GM21717 (cell line): ENCODE data around the gene NECAB3.
"Not testable (repeated sequence)": the region's sequence is repeated elsewhere in the genome, so short reads cannot be mapped to it uniquely, and the experiment has no call there.

ENCODE experiments used
- ATAC-seq: cut with Tn5 transposase; IDR thresholded peaks from one replicate; pipeline ENCODE4 v1.9.1; 2021; ENCODE audit warnings: mild to moderate bottlenecking, moderate library complexity; ENCODE audit not compliant: unreplicated experiment

The NECAB3 gene, protein sequence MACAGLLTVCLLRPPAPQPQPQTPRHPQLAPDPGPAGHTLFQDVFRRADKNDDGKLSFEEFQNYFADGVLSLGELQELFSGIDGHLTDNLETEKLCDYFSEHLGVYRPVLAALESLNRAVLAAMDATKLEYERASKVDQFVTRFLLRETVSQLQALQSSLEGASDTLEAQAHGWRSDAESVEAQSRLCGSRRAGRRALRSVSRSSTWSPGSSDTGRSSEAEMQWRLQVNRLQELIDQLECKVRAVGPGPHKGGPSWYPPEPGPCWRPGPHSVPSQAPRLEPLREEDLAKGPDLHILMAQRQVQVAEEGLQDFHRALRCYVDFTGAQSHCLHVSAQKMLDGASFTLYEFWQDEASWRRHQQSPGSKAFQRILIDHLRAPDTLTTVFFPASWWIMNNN

DNA sequence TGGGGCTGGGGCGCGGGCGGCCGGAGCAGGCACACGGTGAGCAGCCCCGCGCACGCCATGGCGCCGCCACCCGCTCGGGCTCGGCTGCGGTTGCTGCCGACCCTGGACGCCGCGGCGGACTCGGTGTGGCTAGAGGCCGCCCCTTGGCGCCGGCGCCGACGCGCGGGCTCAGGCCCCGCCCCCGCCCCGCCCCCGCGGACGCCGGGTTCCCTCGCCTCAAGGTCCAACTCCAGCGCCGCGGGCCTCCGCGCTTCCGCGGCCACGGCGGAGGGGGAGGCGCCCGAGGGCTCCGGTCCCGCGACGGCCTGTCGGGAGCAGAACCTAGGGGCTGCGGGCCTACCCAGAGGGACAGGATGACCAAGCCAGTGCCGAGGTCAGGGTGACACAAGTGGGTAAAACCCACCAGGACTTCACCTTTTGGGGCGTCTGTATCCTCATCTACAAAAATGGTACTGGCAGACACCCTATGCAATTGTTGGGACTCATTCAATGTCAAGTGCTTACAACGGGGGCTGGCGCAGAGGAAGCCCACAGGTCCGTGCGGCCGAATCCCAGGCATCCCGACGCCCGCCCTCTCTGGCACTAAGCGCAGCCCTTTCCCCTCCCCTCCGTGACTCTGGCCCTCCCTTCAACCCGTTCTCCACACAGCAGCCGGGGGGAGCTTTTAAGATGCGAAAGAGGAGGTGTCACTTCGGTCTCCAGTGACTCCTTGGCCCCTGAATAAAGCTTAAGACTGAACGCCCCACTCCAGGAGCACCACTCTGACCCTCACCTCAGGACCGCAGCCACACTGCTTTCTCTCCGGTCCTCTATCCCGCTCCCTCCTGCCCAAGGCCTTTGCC lies at the start of gene NECAB3:
Gene NECAB3 (minus strand): TSS at position 135 of the 842 bp plus-strand sequence. CDS start 76 bp downstream, at position 59.
- peak; percentile 43 for ATAC-seq

DNA sequence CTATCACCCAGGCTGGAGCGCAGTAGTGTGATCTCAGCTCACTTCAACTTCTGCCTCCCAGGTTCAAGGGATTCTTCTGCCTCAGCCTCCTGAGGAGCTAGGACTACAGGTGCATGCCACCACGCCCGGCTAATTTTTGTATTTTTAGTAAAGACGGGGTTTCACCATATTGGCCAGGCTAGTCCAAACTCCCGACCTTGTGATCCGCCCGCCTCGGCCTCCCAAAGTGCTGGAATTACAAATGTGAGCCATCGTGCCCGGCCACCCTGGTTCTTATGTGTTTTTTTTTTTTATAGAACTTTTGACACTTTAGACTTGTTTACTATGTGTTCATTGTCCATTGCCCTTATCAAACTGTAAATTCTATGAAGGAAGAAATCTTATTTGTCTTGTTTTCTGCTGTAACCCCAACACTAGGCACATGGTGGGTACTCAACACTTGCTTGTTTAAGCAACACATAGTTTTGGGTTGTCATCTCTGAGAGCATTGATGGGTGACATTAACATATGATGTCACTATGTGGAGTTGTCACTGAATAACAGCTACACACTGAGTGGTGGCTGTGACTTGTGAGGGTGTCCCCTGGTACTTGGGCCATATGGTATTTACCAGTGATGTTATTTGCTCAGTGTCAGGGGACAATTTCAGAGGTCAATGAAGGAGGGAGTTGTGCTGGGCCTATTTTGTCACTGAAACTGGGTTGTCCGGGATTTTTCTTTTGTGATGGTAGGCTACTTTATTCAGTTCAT lies 47.3 kb upstream of the NECAB3 start:
- no peak for ATAC-seq

DNA sequence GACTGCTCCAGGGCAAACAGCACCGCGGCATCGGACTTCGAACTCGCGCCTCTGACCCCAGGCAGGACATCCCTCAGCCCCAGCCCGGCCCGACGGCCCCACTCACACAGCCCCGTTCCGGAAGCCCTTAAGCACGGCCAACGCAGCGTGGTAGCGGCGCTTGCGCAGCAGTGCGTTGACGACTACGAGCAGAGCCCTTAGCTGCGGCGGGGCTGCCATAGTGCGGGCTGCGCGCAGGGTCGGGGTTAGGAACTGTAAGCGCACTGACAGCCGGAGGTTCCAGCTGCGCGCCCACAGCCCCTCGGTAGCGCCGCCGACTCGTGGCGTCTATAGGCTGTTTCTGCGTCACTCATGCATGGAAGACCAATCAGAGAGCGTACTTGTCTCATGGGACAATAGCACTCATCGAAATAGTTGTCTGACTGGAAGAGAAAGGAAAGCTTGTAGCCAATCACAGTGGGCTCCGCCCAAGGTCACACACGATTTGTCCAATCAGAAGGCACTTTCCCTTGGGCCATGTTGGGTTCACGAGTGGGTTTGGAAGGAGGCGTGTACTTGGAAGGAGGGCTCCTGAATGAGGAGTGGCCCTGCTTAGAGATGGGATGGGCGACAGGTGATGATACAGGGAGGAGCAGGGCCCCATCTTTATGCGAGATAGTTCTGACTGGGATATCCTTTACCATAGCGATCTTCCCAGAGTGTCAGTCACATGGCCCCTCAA lies 45.9 kb upstream of the NECAB3 start, which contains the start of gene PXMP4:
Gene PXMP4 (minus strand): TSS at position 322 of the 721 bp plus-strand sequence. CDS start 103 bp downstream, at position 219.
- peak; percentile 83 for ATAC-seq

DNA sequence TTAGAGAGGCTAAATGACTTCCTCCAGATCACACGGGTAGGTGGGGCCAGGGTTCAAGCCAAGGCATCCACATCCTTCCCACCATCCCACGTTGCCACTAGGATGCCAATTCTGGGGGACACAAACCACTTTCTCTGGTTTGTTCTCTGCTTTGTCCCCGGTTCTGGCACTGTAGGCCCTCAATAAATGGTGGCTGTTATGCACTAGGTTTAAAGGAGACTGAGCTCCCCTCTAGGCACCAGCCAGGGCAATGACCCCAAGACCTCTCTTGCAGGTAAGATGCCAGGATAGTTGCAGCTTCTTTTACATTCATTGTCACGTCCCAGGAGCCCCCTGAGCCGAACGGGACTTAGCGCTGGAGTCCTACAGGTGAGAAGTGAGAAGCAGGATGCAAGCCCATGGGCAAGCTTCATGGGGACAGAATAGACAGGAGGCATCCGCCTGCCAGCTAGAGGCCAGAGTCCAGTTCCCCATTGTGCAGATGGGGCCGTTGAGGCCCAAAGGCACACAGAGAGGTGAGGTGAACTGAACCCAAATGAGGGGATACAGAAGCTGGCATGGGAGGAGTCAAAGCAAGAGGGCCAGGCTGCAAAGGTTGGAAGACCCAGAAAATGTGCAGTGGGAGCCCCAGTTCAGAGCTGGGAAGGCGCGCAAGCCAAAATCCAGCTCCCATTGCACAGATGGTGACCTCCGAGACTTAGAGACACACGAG lies 45.2 kb upstream of the NECAB3 start:
- no peak for ATAC-seq

DNA sequence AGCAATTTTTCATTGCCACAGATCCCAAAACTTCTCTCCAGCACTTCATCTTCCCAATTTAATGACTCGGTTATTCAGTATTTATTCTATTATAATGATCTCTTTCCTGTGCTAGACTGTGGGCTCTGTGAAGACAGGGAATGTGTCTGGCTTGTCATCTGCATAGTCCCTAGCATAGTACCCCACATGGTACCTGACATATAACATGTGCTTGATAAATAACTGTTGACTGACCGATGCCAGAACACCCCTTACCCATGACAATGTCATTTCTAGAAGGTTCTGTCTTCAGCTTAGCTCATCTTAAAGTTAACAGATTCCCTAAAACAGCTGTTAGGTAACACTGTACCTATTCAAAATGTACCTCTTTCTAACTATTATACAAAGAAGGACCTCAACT lies 42.3 kb upstream of the NECAB3 start:
- ATAC-seq = no peak

DNA sequence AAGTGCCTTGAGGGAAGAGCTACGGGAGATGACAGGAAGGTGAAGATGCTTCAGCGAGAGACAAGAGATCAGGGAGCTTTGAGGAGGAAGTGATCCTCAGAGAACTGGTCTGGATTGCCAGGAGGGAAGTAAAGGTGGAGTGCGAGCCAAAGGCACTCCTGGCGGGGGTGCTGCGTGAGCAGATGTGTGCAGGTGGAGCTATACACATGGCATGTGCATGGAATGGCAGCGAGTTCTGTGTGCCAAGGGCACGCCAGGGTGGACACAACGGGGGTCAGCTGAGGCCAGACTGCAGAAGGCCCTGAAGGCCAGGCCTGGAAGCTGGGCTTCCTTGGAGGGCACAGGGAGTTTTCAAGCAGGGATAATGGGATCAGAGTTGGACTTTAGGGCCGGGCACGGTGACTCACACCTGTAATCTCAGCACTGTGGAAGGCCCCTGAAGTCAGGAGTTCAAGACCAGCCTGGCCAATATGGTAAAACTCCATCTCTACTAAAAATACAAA lies 39.7 kb upstream of the NECAB3 start:
- no peak for ATAC-seq

DNA sequence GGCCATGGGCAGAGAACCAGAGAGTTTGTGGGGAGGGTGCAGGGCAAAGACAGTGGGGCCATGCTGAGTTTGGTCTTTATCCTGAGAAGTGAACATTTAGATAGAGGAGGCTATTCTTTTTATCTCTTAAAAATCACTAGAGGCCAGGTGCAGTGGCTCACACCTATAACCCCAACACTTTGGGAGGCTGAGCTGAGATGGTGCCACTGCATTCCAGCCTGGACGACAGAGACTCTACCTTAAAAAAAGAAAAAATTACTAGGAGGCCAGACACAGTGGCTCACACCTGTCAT lies 37.2 kb upstream of the NECAB3 start:
- ATAC-seq = no peak

DNA sequence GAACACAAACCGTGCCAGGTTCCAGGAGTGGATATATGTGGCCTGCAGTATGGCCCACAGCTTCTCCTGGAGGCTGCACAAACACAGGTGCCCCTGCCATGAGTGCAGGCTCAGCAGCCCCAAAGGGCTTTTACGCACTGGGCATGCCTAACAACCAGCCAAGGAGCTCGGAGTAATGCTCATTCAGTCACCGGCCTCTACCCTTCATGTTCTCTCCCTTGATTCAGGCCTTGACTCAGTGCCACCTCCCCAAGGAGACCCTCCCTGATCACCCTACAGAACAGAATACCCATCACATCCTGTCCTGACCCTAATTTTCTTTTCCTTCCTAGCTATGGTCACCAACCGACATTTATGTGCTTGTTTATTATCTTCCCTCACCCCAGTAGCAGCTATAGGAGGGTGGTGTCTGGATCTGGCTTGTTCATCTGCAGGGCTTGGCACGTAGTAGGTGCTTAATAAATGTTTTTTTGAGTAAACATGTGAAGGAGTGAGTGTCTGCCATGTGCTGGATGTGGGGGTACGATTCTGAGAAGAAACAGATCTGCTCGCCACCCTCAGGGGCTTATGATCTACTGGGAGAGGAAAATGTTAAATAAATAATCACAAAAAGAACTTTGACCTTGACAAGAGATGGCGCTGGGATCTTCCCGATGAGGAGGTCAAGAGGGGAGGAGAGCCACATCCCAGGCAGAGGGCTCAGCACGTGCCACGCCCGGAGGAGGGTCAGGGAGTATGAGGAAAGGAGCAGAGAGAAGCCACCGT lies 36.6 kb upstream of the NECAB3 start:
- no peak for ATAC-seq

DNA sequence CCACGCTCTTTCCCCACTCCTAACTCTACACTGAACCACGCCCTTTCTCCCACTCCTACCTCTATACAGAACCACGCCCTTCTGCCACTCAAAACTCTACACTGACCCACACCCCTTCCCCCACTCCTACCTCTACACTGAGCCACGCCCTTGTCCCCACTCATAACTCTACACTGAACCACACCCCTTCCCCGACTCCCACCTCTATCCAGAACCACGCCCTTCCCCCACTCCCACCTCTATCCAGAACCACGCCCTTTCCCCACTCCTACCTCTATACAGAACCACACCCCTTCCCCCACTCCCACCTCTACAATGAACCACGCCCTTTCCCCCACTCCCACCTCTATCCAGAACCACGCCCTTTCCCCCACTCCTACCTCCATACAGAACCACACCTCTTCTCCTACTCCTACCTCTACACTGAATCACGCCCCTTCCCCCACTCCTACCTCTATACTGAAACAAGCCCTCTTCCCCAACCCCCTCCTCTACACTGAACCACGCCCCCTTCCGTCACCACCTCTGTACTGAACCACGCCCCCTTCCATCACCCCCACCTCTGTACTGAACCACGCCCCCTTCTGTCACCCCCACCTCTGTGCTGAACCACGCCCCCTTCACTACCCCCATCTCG lies 35.8 kb upstream of the NECAB3 start:
- ATAC-seq = no peak

DNA sequence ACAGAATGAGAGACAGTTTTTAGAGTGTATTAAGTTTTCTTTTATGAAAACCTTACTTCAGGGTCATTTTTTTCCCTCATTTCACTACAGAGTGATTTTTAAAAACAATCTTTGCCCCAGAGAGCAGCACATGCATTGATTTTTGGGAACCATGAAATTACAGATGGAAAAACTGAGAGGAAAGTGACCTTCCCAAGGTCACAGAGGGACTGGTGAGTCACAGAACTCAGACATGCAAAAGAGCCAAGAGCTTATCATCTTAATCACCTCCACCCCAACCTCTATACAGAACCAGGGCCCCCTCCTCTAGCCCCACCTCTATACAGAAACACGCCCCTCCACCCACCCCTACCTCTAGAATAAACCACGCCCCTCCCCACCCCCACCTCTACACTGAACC lies 35.2 kb upstream of the NECAB3 start:
- ATAC-seq = no peak

DNA sequence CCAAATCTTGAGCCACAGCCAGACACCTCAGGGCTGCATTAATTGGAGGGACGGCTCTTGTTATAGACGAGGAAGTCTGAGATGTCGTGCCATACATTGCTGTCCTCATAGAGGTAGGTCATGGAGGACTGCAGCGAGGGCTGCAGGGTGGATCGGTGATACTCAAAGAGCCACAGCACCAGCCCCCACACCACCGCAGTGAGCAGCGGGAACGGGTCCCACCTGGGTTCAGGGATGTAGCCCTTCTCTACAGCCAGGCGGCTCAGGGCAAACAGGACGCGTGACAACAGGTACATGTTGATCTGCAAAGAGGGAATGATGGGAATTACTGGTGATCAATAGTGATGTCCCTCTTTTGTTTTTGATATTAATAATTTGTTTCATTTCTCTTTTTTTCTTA lies 33.4 kb upstream of the NECAB3 start:
- ATAC-seq = no peak

DNA sequence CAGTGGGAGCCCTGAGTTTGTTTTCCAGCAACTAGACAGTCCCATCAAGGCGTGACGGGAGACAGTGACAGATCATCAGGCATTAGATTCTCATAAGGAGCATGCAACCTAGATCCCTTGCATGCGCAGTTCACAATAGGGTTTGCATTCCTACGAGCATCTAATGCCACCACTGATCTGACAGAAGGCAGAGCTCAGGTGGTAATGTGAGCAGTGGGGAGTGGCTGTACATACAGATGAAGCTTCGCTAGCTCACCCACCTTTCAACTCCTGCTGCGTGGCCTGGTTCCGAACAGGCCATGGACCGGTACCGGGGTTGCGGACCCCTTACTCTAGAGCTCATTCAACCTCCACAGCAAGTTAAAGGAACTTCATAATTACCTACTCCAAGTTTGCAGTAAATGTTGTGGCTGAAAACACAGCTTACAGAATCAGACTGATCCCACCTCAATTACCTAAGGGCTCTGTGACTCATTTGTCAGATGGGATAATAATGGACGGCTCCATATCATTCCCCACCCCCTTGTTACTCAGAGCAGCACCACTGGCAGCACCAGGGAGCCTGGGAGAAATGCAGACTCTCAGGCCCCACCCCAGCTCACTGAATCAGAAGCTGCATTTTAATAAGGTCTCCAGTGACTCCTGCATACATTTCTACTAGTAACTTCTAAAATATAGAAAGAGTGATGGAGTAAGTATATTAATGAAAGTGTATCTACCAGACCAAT lies 30.1 kb upstream of the NECAB3 start:
- no peak for ATAC-seq

DNA sequence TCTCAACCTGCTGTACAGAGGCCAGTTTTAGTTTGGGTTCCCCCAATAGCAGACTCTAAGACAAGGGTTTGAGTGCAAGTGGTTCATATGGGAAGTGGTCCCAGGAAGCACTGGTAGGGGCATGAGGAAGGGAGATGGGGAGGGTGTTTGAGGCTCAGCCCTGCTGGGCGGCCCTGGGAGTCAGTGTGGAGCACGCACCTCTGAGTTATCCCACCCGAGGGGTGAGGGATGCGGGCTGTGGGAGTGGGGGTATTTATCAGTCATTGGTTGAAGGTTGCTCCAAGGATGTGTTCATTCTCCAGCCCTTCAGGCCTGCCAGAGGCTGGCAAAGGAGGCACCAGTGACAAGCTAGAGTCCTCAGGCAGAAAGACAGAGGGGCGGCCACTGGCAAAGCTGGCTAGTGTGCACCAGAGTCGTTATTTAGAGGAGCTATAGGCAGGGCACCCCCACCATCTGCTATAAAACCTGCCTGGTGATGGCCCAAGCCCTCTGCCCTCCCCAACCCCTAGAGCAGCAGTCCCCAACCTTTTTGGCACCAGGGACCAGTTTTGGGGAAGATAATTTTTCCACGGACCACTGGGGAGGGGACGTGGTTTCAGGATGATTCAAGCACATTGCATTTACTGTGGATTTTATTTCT lies 29.4 kb upstream of the NECAB3 start:
- ATAC-seq = no peak

DNA sequence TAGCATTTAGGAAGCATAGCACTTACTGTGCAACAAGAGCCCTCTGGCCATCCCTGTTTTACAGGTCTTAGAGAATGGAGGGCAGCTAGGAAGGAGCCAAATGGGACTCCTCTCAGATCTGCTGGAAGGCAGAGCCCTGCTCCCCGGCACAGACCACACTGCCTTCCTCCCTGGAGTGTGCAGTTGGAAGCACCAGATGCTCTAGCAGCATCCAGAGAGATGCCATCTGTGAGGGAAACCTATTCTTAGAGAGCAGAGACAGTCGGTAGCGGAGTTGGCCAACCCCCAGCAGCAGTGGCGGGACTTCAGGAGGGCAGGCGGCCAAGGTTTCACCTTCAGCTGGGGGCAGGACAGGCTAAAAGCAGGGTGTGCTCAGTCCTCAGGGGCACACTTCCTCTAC lies 28.6 kb upstream of the NECAB3 start:
- no peak for ATAC-seq

DNA sequence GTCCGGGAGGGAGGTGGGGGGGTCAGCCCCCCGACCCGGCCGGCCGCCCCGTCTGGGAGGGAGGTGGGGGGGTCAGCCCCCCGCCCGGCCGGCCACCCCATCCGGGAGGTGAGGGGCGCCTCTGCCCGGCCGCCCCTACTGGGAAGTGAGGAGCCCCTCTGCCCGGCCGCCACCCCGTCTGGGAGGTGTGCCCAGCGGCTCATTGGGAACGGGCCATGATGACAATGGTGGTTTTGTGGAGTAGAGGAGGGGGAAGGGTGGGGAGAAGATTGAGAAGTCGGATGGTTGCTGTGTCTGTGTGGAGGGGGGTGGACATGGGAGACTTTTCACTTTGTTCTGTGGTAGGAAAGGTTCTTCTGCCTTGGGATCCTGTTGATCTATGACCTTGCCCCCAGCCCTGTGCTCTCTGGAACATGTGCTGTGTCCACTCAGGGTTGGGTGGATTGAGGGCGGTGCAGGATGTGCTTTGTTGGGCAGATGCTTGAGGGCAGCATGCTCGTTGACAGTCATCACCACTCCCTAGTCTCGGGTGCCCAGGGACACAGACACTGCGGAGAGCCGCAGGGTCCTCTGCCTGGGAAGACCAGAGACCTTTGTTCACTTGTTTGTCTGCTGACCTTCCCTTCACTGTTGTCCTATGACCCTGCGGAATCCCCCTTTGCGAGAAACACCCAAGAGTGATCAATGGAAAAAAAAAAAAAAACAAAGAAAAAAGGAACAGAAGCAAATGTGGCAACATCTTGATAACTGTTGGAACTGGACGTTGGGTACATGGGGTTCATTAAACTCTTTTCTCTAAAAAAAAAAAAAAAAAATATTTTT lies 27.6 kb upstream of the NECAB3 start:
- ATAC-seq = no peak

DNA sequence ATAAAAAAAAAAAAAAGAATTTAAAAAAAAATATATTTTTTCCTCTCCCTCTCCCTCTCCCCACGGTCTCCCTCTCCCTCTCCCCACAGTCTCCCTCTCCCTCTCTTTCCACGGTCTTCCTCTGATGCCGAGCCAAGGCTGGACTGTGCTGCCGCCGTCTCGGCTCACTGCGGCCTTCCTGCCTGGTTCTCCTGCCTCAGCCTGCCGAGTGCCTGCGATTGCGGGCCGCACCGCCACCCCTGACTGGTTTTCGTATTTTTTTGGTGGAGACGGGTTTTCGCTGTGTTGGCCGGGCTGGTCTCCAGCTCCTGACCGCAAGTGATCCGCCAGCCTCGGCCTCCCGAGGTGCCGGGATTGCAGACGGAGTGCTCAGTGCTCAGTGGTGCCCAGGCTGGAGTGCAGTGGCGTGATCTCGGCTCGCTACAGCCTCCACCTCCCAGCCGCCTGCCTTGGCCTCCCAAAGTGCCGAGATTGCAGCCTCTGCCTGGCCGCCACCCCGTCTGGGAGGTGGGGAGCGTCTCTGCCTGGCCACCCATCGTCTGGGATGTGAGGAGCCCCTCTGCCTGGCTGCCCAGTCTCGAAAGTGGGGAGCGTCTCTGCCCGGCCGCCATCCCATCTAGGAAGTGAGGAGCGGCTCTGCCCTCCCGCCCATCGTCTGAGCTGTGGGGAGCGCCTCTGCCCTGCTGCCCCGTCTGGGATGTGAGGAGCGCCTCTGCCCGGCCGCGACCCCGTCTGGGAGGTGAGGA lies 26.6 kb upstream of the NECAB3 start:
- not testable (repeated sequence) for ATAC-seq
